ENCODE data around the gene YWHAB. TPM values are rescaled to one million over a fixed set of nuclear protein-coding genes. Genes with fewer than 3 reads are reported as not detected.

YWHAB gene
- polyA plus RNA-seq (ENCODE audit: insufficient read length in 10 of 10): 100 to 1,000 TPM in 8 of 10 donors, 10 to 100 TPM in 2; 90.6 to 127 (median 108) TPM
- long read RNA-seq, donor 1, transcript YWHAB-201 (6 exons, 3,049 nt): major isoform, 24 of 64 reads
- long read RNA-seq, donor 1, partial matches to known transcripts: 38 of 64 reads
- long read RNA-seq, donor 1, other reads (novel, unspliced or antisense): 0 of 64 reads
- long read RNA-seq, donor 2, transcript YWHAB-201 (6 exons, 3,049 nt): major isoform, 34 of 49 reads
- long read RNA-seq, donor 2, partial matches to known transcripts: 11 of 49 reads
- long read RNA-seq, donor 2, other reads (novel, unspliced or antisense): 0 of 49 reads
- long read RNA-seq, donor 3: 0 reads
- long read RNA-seq, donor 4, transcript YWHAB-201 (6 exons, 3,049 nt): major isoform, 40 of 51 reads
- long read RNA-seq, donor 4, transcript YWHAB-202 (7 exons, 3,109 nt): minor isoform, 5 of 51 reads
- long read RNA-seq, donor 4, partial matches to known transcripts: 5 of 51 reads
- long read RNA-seq, donor 4, other reads (novel, unspliced or antisense): 0 of 51 reads
- long read RNA-seq, donor 5, transcript YWHAB-201 (6 exons, 3,049 nt): major isoform, 54 of 81 reads
- long read RNA-seq, donor 5, transcript YWHAB-202 (7 exons, 3,109 nt): minor isoform, 8 of 81 reads
- long read RNA-seq, donor 5, partial matches to known transcripts: 19 of 81 reads
- long read RNA-seq, donor 5, other reads (novel, unspliced or antisense): 0 of 81 reads
- long read RNA-seq, donor 6, transcript YWHAB-201 (6 exons, 3,049 nt): major isoform, 68 of 442 reads
- long read RNA-seq, donor 6, transcript YWHAB-202 (7 exons, 3,109 nt): minor isoform, 7 of 442 reads
- long read RNA-seq, donor 6, partial matches to known transcripts: 367 of 442 reads
- long read RNA-seq, donor 6, other reads (novel, unspliced or antisense): 0 of 442 reads
- long read RNA-seq, donor 7, transcript YWHAB-202 (7 exons, 3,109 nt): minor isoform, 10 of 30 reads
- long read RNA-seq, donor 7, transcript YWHAB-201 (6 exons, 3,049 nt): major isoform, 20 of 30 reads
- long read RNA-seq, donor 7, partial matches to known transcripts: 0 of 30 reads
- long read RNA-seq, donor 7, other reads (novel, unspliced or antisense): 0 of 30 reads
- long read RNA-seq, donor 8, transcript YWHAB-202 (7 exons, 3,109 nt): minor isoform, 5 of 60 reads
- long read RNA-seq, donor 8, transcript YWHAB-201 (6 exons, 3,049 nt): major isoform, 38 of 60 reads
- long read RNA-seq, donor 8, partial matches to known transcripts: 17 of 60 reads
- long read RNA-seq, donor 8, other reads (novel, unspliced or antisense): 0 of 60 reads
- long read RNA-seq, donor 9, transcript YWHAB-201 (6 exons, 3,049 nt): major isoform, 9 of 10 reads
- long read RNA-seq, donor 9, partial matches to known transcripts: 0 of 10 reads
- long read RNA-seq, donor 9, other reads (novel, unspliced or antisense): 0 of 10 reads

DNA sequence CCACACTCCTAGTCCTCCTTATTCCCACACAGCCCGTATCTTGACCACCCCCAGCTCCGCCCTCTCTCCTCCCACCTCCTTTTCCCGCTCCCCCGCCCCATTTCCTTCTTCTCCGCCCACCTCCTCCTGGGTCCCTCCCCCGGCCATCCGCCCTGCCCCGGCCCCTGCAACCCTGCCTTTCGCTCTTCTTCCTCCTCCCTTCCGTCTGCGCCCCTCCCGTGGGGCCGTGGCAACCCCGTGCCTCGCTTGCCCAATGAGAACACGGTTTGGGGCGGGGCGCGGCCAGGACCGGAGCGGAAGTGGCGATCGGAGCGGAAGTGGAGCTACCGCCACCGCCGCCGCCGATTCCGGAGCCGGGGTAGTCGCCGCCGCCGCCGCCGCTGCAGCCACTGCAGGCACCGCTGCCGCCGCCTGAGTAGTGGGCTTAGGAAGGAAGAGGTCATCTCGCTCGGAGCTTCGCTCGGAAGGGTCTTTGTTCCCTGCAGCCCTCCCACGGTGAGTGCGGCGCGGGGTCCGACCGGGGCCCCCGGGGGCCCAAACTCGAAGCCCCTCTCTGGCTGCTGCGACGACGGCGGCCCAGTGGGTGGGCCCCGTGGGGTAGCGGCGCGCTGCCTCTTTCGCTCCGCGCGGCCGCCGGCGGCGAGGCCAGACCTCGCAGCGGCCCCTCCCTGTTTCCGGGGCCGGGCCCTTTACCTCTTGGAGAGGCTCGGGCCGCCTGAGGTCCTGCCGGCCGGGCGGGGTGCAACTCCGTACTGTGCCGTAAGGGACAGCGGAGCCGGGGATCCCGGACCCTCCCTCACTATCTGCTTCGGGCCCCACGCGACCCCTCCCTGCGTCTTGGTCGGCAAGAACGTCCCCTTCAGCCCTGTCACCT lies at the start of gene YWHAB:
Gene YWHAB, plus strand, starts transcription at position 314 of the 874 bp plus-strand sequence. CDS start 15,829 bp downstream, outside the sequence.
- DNase-seq: peak; percentile 99

DNA sequence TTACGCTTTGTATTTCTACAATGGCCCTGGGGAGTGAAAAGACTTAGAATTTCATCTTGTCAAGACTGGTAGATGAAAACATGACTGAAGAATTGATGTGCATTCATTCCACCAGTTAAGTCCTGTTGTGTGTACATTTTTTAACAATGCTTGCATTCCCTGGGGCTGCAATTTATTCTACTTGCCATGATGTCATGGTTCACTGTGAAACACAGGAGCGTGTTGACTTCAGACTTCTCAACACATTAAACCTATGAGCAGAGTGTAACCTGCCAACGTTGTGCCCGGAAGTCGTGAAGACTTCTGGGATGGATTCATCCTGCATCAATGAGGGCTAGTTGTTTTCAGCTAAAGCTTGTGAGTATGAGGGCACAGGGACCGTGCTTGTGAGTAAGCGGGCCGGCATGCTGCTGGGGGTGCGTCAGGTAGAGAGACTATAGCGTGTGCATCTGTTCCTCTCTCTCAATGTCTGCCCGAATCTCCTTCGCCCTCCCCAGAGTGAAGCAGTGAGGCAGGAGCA lies 48.8 kb upstream of the YWHAB start:
- no peak for DNase-seq

DNA sequence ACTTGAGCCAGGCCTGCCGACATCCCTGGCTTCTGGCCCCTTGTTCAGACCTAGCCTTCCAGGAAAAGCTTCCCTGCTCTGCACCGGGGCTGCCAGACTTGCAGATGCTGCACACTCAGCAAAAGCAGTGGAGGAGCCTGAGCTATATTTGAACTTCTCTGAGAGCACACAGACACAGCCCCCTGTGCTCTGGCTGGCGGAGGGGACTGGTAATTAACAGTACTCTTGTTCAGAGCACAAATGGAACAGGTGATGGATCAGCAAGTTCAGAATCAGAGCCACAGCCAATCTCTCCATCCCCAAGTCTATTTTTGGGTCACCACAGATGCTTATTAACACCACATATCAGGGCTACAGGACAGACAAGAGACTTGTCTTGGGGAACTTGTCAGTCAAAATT lies 47.6 kb upstream of the YWHAB start:
- peak; percentile 40 to 43 (median 43) for DNase-seq

DNA sequence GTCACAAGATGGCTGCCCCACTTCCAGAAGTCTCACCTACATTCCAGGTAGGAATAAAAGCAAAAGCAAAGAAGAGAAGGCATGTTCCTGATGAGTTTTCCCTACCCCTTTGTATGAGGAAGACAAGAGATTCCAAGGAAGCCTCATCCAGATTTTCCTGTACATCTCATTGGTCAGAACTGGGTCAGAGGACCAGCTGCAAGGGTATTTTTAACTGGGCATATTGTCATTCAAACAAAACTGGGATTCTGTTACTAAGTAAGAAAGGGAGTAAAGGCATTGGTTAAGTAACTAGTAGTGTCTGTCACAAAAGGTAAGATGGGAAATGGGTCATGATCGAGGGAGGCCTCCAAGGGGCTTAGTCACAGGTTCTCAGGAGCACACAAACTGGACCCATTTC lies 47.0 kb upstream of the YWHAB start:
- DNase-seq: no peak

DNA sequence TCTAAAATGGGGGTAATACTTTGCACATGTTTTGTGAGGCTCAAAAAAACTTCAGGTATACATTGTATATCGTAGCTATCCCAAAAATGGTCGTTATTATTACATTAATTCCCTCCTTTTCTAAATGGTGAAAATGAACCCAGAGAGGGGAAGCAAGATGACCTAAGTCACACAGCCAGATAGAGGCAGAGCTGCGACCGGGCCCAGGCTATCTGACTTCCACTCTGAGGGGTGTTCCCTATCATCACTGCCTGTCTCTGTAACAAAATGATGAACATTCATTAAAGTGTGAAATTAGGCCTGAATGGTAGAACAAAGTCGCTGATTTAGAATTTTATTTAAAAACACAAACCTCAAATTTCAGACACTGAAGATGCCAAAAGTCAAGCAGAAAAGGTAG lies 46.0 kb upstream of the YWHAB start:
- no peak for DNase-seq

DNA sequence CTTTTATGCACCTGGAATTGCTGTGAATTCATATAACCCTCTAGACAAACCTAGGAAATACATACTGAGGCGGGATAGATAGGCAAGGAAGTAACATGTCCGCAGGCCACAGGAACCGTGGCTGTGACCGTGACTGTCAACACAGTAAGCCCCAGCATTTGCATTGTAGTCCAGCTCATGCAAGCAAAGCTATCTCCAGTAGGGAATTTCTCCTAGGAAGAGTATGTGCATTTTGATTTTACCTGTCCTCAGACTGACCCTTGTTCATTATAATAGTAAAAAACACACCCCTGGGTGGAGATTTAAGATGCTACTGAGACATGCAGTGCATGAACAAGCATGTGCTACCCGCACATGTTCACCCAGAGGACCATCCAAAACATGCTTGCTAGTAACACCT lies 44.7 kb upstream of the YWHAB start:
- no peak for DNase-seq

DNA sequence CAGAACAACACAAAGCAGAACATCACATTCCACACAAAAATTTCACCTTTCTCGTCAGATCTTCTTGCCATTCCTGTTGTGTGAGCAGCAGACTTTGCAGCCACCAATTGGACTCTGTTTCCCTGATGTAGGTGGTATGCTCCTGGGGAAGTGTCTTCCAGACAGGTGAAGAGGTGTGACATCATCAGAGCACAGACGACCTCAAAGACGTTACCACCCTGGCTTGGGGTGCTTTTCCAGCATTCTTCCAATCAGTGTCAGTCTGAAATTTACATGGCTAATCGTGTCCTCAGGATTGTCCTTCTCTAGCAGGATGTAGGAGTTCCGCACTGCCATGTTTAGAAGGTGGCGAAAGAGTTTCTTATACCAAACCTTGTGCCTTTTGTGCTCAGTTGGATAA lies 43.5 kb upstream of the YWHAB start:
- DNase-seq: no peak

DNA sequence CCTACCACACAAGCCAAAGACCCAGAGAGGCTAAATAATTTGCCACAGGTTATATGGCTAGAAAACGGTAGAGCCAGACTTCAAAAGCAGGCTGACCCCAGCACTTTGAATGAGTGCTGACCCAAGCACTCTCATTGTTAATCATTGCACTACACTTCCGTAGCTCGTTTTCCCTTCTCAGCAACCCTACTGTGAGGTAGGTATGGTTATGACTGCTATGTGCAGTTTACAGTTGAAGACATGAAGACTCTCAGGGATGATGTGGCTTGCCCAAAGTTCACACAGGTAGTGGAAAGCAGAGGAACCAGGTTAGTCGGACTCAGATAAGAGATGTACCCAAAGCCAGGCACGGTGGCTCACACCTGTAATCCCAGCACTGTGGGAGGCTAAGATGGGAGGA lies 41.6 kb upstream of the YWHAB start:
- no peak for DNase-seq

DNA sequence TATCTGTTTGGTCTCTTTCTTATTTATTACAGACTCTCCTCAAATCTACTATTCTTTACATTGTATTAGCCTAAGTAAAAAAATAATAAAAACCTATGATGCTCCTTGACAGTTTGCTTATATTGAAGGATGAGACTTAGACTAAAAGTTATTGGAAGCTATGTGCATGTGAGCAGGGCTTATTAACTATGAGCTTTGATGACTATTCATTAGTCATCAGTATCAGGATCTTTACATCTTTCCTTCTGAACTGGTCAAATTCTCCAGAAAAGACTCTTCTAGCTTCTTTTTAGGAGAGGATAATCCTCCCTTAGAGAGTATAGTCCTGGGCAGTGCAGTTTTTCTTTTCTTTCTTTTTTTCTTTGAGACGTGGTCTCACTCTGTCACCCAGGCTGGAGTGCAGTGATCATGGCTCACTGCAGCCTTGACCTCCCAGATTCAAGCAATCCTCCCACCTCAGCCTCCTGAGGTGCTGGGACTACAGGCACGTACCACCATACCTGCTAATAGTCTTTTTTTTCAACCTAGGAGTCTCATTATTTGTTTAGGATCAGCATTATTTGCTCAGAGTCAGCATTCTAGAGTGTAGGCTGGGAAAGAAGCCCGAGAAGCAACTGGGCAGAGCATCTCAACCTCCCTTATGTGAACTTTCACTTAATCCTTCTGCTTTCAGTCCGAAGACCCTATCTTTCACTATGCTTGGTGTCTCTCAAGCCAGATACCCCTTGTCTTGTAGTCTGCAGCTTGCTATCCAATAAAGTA lies 37.1 kb upstream of the YWHAB start:
- no peak for DNase-seq

DNA sequence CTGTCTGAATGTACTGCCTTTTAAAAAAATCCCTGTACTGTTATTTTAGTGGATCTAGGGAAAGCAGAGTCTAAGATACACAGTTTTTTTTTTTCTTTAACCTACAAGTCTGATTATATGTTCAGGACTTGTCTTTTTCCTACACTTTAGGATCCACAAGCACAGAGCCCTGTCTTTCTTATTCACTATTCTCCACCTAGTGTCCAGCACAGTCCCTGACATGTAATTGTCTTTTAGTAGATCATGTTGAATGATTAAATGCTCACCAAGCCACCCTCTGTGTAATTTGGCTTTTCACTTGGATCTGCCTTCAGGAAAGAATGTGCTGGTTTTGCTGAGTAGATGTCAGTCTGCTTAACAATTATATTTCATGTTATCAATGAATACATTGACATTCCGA lies 35.8 kb upstream of the YWHAB start:
- DNase-seq: no peak

DNA sequence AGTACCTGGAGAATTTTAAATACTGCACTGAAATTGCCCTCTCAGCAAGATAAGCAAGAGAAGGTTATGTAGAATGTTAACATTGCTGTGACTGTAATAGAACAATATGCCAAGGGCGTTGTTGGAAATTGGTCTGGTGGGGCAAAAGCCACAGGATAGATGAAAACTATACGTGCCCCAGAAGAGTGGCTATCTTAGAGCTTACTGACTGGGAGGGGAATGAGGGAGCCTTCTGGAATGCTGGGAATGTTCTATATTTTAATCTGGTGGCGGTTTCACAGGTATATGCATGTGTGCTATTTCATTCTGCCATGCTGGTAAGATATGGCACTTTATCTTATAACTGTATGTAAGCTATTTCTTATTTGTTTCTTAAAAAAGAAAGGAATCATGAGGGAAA lies 35.2 kb upstream of the YWHAB start:
- DNase-seq: no peak

DNA sequence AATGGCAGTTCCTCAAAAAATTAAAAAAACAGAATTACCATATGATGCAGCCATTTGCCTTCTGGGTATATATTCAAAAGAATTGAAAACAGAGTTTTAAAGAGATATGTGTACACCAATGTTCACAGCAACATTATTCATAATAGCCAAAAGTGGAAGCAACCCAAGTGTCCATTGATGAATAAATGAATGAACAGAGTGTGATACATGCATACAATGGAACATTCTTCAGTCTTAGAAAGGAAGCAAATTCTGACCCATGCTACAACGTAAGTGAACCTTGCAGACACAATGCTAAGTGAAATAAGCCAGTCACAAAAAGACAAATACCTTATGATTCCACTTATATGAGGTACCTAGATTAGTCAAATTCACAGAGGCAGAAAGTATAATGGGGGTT lies 34.7 kb upstream of the YWHAB start:
- no peak for DNase-seq

DNA sequence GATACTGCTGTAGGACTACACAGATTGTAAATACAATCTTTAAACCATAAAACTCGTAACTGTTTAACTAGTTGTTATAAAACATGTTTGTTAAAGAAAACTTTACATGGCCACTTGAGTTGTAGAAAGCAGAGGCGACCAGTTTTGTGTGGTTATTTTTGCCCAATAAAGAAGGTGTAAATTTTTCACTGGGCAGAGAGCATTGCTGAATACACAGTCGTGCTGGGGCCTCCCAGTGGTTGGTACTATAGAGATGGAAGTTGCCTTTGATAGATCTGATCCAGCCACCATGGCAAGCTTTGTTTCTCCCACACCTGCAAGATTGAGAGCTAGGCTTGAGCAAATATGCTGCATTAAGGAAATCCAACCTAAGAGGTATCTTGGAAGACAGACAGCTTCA lies 34.0 kb upstream of the YWHAB start:
- DNase-seq: no peak

DNA sequence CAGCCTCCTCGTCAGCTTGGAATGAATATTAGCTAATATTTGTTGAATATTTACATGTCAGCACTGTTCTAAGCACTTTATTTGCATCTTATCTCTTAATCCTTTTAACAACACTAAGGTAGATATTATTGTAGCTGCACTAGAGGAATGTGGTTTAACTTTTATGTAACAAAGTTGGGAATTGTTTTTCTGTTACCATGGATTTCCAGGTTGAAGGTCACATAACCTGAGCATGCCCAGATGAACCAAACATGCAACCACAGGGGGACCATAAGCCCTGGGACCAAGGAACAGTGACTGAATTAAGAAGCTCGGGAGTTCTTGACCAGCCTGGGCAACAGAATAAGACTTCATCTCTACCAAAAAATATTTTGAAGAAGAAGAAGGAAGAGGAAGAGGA lies 29.1 kb upstream of the YWHAB start:
- no peak for DNase-seq

DNA sequence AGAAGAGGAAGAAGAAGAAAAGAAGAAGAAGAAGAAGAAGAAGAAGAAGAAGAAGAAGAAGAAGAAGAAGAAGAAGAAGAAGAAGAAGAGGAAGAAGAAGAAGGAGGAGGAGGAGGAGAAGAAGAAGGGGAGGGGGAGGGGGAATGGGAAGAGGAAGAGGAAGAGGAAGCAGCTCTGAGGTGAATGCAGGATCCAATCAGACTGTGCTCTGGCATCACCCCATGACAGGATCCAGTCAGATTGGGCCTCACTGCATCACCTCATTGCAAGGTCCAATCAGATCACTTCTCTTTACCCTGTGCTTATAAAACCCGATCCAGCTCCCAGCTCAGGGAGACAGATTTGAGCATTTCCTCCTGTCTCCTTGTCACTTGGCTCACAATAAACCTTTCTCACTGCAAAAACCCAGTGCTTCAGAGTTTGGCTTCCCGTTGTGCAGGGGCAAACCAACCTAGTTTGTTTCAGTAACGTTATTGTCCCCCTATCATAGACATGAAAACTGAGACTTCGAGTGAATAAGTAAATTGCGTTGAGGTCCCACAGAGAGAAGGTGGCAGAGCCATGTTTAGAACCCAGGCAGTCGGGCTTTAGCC lies 28.6 kb upstream of the YWHAB start:
- DNase-seq: no peak

DNA sequence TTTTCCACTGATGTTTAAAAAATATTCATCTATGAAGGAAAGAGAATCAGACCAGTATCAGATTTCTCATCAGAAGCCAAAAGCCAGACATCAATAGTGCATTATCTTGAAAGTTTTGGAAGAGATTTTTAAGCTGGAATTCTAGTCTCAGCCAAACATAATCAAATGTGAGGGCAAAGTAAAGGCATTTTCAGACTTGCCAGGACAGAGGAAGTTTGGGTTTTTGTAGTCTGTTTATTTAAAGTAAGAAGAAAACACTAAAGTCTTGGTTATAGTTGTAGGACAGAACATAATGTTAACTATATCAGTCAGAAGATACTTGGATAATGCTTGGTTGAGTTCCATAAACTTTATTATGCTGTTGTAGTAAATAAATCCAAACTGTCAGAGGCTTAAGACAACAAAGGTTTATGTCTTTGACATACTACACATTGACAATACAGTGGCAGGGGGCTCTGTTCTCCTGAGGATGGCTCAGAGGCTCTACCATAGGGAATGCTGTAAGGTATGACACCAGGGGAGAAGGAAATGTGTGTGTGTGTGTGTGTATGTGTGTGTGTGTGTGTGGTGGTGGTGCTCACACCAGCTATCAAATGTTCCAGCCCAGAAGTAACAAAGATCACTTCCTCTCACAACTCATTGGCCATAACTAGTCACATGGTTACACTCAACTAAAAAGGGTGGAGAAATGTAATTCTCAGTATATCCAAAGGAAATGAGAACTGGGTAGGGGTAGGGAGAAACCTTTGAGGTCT lies 26.7 kb upstream of the YWHAB start:
- no peak for DNase-seq

DNA sequence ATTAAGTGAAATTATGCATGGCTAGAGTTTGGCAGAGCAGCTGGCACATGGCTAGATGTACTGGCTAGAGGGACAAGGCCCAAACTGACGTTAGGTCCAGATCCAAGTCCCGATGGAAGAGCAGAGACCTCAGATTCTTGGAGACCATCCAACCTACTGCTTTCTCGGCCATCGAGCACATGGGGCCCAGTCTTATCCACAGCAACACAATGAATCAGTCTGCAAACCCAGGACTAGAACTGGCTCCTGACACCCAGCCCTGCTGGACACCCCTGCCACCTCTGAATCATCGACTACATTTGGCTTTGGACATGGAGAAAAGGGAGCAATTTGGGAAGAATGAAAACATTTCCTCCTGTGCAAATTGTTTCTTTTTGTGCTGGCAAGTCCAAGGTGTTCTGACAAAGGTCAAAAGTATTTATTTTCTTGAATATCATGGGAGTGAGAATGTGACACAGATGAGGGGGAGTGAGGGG lies 23.9 kb upstream of the YWHAB start:
- DNase-seq: peak in 1 of 3 donors; percentile 22

DNA sequence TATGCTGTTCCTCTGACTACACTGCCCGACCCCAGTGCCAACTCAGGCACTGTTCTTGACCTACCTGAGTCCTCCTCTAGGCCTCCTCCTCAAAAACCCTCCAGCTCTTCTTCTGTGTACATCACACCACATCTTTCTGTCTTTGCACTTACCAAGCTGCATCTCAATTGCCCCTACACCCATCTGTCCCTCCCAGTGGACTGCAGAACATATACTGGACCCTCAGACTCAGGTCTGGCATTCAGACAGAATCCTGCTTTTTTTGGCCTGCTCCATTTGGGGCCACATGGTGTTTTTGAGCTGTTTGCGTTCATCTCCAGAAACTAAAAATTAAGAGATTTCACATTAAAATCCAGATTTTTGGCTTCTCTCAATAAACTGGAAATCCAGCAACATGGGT lies 23.2 kb upstream of the YWHAB start:
- no peak for DNase-seq
